Measurements from ENCODE around the gene NLGN1. TPM values are rescaled to one million over a fixed set of nuclear protein-coding genes. Genes with fewer than 3 reads are reported as not detected.

Gene NLGN1
- total RNA-seq, 1 experiment from 2014 or later: 20.7 TPM

- no peak overlapping the region for H3K27ac ChIP-seq
- H3K36me3 ChIP-seq: no peaks in the 10 kb centered on the region
- H3K9me3 ChIP-seq (replicated peaks): no peaks in the 10 kb centered on the region
- no peaks in the 10 kb centered on the region for H3K4me1 ChIP-seq
- DNase-seq: no peak
- no peak overlapping the region for H3K4me3 ChIP-seq
- H3K27me3 ChIP-seq: no peaks in the 10 kb centered on the region
Observed at GRCh38 chr3:173748105-173748504, 350.6 kb downstream of the NLGN1 start.

- no peaks in the 10 kb centered on the region for H3K36me3 ChIP-seq
- no peaks in the 10 kb centered on the region for H3K27me3 ChIP-seq
- no peak overlapping the region for H3K27ac ChIP-seq
- no peak for DNase-seq
- H3K4me3 ChIP-seq: no peak overlapping the region
- H3K4me1 ChIP-seq: no peaks in the 10 kb centered on the region
- H3K9me3 ChIP-seq (replicated peaks): no peaks in the 10 kb centered on the region
Observed at GRCh38 chr3:173750095-173750494, 352.6 kb downstream of the NLGN1 start.

GRCh38 chr3:173750591-173750990 lies 353.0 kb downstream of the NLGN1 start:
- no peak for DNase-seq
- no peak overlapping the region for H3K27ac ChIP-seq
- H3K27me3 ChIP-seq: no peaks in the 10 kb centered on the region
- H3K9me3 ChIP-seq (replicated peaks): no peaks in the 10 kb centered on the region
- no peak overlapping the region for H3K4me3 ChIP-seq
- no peaks in the 10 kb centered on the region for H3K4me1 ChIP-seq
- no peaks in the 10 kb centered on the region for H3K36me3 ChIP-seq

GRCh38 chr3:173753593-173753992 lies 356.0 kb downstream of the NLGN1 start:
- Histone ChIP-seq H3K4me3 (no peak overlapping the region), H3K36me3 (no peaks in the 10 kb centered on the region), H3K27me3 (no peaks in the 10 kb centered on the region), H3K27ac (no peak overlapping the region), H3K4me1 (no peaks in the 10 kb centered on the region), H3K9me3 (replicated peaks) (no peaks in the 10 kb centered on the region)
- DNase-seq: no peak

- H3K27me3 ChIP-seq: no peaks in the 10 kb centered on the region
- no peak for DNase-seq
- no peaks in the 10 kb centered on the region for H3K9me3 ChIP-seq (replicated peaks)
- H3K4me3 ChIP-seq: no peak overlapping the region
- no peaks in the 10 kb centered on the region for H3K4me1 ChIP-seq
- no peak overlapping the region for H3K27ac ChIP-seq
- no peaks in the 10 kb centered on the region for H3K36me3 ChIP-seq
Observed at GRCh38 chr3:173755161-173755560, 357.6 kb downstream of the NLGN1 start.

GRCh38 chr3:173761161-173761560 lies 363.6 kb downstream of the NLGN1 start:
- Histone ChIP-seq H3K27me3 (no peaks in the 10 kb centered on the region), H3K27ac (no peak overlapping the region), H3K9me3 (replicated peaks) (no peaks in the 10 kb centered on the region), H3K4me1 (no peaks in the 10 kb centered on the region), H3K4me3 (no peak overlapping the region), H3K36me3 (no peaks in the 10 kb centered on the region)
- no peak for DNase-seq

GRCh38 chr3:173762501-173762900 lies 365.0 kb downstream of the NLGN1 start:
- no peaks in the 10 kb centered on the region for H3K9me3 ChIP-seq (replicated peaks)
- H3K27ac ChIP-seq: no peak overlapping the region
- no peaks in the 10 kb centered on the region for H3K36me3 ChIP-seq
- no peak overlapping the region for H3K4me3 ChIP-seq
- no peak for DNase-seq
- no peaks in the 10 kb centered on the region for H3K4me1 ChIP-seq
- no peaks in the 10 kb centered on the region for H3K27me3 ChIP-seq

- DNase-seq: no peak
- H3K9me3 ChIP-seq (replicated peaks): no peaks in the 10 kb centered on the region
- H3K4me3 ChIP-seq: no peak overlapping the region
- H3K27me3 ChIP-seq: no peaks in the 10 kb centered on the region
- H3K36me3 ChIP-seq: no peaks in the 10 kb centered on the region
- no peaks in the 10 kb centered on the region for H3K4me1 ChIP-seq
- H3K27ac ChIP-seq: no peak overlapping the region
Observed at GRCh38 chr3:173770011-173770410, 372.5 kb downstream of the NLGN1 start.

GRCh38 chr3:173770796-173771573 lies 373.4 kb downstream of the NLGN1 start:
- H3K9me3 ChIP-seq (replicated peaks): no peaks in the 10 kb centered on the region
- H3K4me3 ChIP-seq: no peak overlapping the region
- no peaks in the 10 kb centered on the region for H3K27me3 ChIP-seq
- DNase-seq: peak in 1 of 2 experiments; percentile 12
- no peak overlapping the region for H3K27ac ChIP-seq
- no peaks in the 10 kb centered on the region for H3K4me1 ChIP-seq
- H3K36me3 ChIP-seq: no peaks in the 10 kb centered on the region

GRCh38 chr3:173773800-173774199 lies 376.3 kb downstream of the NLGN1 start:
- Histone ChIP-seq H3K4me3 (no peak overlapping the region), H3K9me3 (replicated peaks) (no peaks in the 10 kb centered on the region), H3K4me1 (no peaks in the 10 kb centered on the region), H3K36me3 (no peaks in the 10 kb centered on the region), H3K27me3 (no peaks in the 10 kb centered on the region), H3K27ac (no peak overlapping the region)
- no peak for DNase-seq

GRCh38 chr3:173774294-173774693 lies 376.8 kb downstream of the NLGN1 start:
- DNase-seq: no peak

GRCh38 chr3:173778251-173778650 lies 380.7 kb downstream of the NLGN1 start:
- H3K27ac ChIP-seq: no peak overlapping the region
- no peaks in the 10 kb centered on the region for H3K36me3 ChIP-seq
- no peaks in the 10 kb centered on the region for H3K27me3 ChIP-seq
- no peaks in the 10 kb centered on the region for H3K9me3 ChIP-seq (replicated peaks)
- no peaks in the 10 kb centered on the region for H3K4me1 ChIP-seq
- H3K4me3 ChIP-seq: no peak overlapping the region
- no peak for DNase-seq

More at GRCh38 chr3:173774294-173774693, 376.8 kb downstream of the NLGN1 start:
- Histone ChIP-seq H3K27ac (no peak overlapping the region), H3K4me3 (no peak overlapping the region), H3K4me1 (no peaks in the 10 kb centered on the region), H3K9me3 (replicated peaks) (no peaks in the 10 kb centered on the region), H3K27me3 (no peaks in the 10 kb centered on the region), H3K36me3 (no peaks in the 10 kb centered on the region)

- H3K27ac ChIP-seq: no peak overlapping the region
- DNase-seq: no peak
- no peaks in the 10 kb centered on the region for H3K4me1 ChIP-seq
- H3K27me3 ChIP-seq: no peaks in the 10 kb centered on the region
- H3K36me3 ChIP-seq: no peaks in the 10 kb centered on the region
- no peaks in the 10 kb centered on the region for H3K9me3 ChIP-seq (replicated peaks)
- no peak overlapping the region for H3K4me3 ChIP-seq
Observed at GRCh38 chr3:173780067-173780466, 382.5 kb downstream of the NLGN1 start.

GRCh38 chr3:173785004-173785403 lies 387.5 kb downstream of the NLGN1 start:
- no peak overlapping the region for H3K27ac ChIP-seq
- no peaks in the 10 kb centered on the region for H3K4me1 ChIP-seq
- DNase-seq: no peak
- H3K9me3 ChIP-seq (replicated peaks): no peaks in the 10 kb centered on the region
- no peak overlapping the region for H3K4me3 ChIP-seq
- H3K27me3 ChIP-seq: no peaks in the 10 kb centered on the region
- no peaks in the 10 kb centered on the region for H3K36me3 ChIP-seq

GRCh38 chr3:173789530-173790162 lies 392.1 kb downstream of the NLGN1 start:
- no peak overlapping the region for H3K27ac ChIP-seq
- no peaks in the 10 kb centered on the region for H3K36me3 ChIP-seq
- no peak overlapping the region for H3K4me3 ChIP-seq
- no peaks in the 10 kb centered on the region for H3K27me3 ChIP-seq
- no peaks in the 10 kb centered on the region for H3K4me1 ChIP-seq
- no peak for DNase-seq
- no peaks in the 10 kb centered on the region for H3K9me3 ChIP-seq (replicated peaks)

GRCh38 chr3:173793963-173794362 lies 396.4 kb downstream of the NLGN1 start:
- H3K9me3 ChIP-seq (replicated peaks): no peaks in the 10 kb centered on the region
- no peak overlapping the region for H3K4me3 ChIP-seq
- no peak for DNase-seq
- H3K27ac ChIP-seq: no peak overlapping the region
- H3K4me1 ChIP-seq: no peaks in the 10 kb centered on the region
- no peaks in the 10 kb centered on the region for H3K27me3 ChIP-seq
- H3K36me3 ChIP-seq: no peaks in the 10 kb centered on the region

Data from SJCRH30 (cell line).